Activated T-cell treated with anti-CD3 and anti-CD28 coated beads for 48 hours (primary cell): ENCODE data around the gene ZNHIT2.
"Not testable (repeated sequence)": the region's sequence is repeated elsewhere in the genome, so short reads cannot be mapped to it uniquely, and the experiment has no call there.

Source experiments
- DNase-seq: peaks from one replicate; pipeline ENCODE4 v3.0.0-alpha.2; 2020; ENCODE audit warnings: low read depth

The ZNHIT2 gene

GRCh38 chr11:65117206-65118096 lies at the start of gene ZNHIT2:
TSS of gene ZNHIT2 (minus strand) at chr11:65117701. CDS start at chr11:65117653, 48 bp downstream.
- DNase-seq: peak; percentile 100

DNA sequence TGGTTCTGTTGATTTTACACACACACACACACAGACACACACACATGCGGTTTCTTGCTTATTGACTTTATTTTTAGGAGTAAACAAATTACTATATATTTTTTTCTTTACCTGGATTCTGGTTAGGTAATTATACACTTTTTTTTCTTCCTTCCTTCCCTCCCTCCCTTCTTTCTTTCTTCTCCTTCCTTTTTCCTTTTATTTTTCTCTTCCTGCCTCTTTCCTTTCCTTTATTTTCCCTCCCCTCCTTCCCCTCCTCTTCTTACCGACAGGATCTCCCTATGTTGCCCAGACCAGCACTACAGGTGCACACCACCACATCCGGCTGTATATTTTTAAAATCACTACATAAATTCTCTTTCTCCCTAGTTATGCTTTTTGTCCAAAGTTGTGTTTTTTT lies 49.4 kb upstream of the ZNHIT2 start:
- DNase-seq: no peak

DNA sequence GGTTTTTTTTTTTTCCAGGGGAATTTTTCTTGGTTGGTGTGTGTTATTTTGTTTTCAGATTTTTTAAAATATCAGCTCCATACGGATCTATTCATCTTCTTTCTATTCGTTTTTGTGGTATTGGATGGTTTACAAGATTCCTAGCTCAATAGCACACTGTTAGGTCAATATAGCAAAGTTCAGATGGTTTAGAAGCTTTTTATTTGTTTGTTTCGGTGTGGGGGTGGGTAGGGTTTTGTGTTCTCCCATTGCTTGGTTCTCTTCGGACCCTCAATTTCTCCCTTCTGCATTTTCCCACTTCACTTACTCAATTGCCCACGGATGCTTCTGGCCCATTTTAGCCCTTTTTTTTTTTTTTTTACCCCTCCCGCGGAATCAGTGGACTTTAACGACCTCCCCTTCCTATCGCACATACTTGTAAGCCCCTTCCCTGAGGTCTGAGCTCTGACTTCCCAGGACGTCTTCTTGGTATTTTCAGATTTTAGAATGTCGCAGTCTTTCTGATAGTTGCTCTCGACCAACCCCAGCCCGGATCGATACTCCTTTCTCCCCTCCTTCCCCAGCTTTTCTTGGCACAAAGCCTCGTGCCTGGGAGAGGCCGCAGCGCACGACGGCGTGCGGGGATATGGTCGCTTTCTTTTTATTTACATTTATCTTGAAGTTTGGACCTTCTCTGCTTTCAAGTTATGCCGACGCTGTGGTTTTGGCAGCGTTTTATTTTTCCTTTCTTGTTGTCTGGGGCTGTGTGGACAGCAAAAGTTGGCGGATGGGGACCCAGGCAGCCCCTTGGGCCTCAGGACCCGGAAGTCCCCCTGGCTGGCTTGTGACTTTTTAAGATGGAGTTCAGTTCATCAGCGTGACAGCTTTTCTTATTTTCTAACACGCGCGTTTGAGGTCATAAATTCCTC lies 48.2 kb upstream of the ZNHIT2 start:
- DNase-seq: no peak

DNA sequence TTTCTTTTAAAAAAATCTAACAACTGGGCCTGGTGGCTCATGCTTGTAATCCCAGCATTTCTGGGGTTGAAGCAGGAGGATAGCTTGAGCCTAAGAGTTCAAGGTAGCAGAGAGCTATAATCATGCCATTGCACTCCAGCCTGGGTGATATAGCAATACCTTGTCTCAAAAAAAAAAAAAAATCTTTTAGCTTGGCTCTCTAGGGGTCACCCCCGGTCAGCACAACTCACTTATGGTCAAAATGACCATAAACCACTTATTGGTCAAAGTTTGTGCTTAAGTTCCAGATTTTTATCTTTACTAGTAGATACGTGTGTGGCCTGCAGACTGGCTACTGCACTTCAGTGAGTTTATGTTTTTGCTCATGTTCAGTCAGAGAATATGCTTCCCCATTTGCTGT lies 46.2 kb upstream of the ZNHIT2 start:
- no peak for DNase-seq

- no peak for DNase-seq
Observed at GRCh38 chr11:65160643-65161042, 43.1 kb upstream of the ZNHIT2 start.

- no peak for DNase-seq
Observed at GRCh38 chr11:65159012-65159411, 41.5 kb upstream of the ZNHIT2 start.

DNA sequence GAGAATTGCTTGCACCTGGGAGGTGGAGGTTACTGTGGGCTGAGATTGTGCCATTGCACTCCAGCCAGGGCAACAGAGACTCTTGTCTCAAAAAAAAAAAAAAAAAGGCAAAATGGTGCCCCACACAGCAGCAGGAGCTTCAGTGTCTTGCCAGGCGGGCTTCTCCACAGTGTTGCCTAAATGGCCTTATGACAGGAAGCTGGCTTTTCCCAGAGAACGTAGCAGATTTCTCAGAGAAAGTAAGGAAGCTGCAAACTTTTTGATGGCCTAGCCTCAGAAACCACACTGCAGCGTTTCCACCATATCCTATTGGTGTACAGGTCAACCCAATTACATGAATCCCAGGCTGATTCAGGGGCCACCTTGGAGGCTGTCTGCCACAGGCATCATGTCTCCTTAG lies 39.8 kb upstream of the ZNHIT2 start:
- DNase-seq: no peak

- DNase-seq: no peak
Observed at GRCh38 chr11:65156926-65157325, 39.4 kb upstream of the ZNHIT2 start.

GRCh38 chr11:65156256-65156655 lies 38.8 kb upstream of the ZNHIT2 start:
- DNase-seq: no peak

GRCh38 chr11:65152122-65152521 lies 34.6 kb upstream of the ZNHIT2 start:
- no peak for DNase-seq

DNA sequence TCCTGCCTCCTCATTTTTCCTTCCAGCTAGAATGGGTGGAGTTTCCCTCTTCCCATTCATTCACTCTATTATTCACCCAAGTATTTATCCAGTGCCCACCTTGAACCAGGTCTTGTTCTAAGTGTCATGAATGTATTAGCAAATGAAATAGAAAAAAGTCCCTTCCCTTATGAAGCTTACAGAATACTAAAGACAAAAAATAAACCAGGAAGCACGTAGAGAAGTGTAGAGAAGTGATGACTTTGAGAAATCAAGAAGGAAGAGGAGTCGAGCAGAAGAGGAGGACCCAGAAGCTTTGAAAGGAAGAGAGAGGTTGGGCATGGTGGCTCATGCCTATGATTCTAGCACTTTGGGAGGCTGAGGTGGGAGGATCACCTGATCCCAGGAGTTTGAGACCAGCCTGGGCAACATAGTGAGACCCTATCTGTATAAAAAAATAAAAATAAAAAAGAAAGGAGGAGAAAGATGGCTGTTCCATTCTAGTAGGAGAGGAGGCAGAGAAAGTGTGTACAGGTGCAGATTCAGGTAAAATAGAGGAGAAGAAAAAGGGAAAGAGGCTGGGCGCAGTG lies 33.9 kb upstream of the ZNHIT2 start:
- DNase-seq: no peak

GRCh38 chr11:65150509-65151299 lies 33.2 kb upstream of the ZNHIT2 start:
- DNase-seq: peak; percentile 40

- DNase-seq: not testable (repeated sequence)
Observed at GRCh38 chr11:65150131-65150508, 32.6 kb upstream of the ZNHIT2 start.

DNA sequence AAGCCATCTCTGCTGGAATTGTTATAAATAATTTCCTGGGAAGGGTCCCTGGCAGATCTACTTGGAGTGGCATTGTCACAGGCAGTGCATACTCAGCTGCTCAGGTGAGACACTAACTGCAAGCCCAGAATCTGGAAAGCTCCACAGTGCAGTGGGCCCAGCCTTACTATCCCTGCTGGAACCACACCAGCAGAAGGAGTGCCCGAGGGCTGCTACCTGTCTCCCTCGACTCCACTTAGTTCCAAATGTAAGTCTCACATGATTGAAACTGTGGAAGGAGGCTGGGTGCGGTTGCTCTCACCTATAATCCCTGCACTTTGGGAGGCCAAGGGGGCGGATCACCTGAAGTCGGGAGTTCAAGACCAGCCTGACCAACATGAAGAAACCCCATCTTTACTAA lies 31.2 kb upstream of the ZNHIT2 start:
- DNase-seq: no peak

DNA sequence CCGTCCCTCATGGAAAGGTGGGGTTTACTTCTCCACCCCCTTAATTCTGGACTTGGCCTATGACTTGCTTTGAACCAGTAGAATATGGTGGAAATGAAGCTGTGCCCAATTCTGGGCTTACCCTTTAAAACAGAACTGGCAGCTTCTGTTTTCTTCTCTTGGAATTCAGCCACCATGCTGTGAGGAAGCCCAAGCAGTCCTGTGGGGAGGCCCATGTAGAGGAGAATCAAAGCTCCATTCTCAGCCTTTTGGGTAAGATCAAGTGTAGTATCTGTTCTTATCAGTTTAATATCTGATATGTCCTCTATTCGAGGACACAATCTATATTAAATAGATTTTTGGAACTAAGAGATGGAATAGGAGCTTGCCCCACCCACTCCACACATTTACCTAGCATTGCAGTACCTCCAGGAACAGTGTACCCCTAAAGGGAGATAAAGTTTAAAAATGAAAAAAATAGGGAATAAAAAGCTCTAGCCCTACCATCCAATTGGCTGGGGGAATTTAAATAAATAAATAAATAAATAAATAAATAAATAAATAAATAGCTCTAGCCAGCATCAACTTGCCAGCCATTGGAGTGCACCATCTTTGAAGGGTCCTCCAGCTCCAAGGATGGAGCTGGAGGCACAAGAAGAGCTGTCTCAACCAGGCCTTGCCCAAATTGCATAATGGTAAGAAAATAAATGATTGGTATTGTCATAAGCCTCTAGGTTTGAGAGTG lies 30.0 kb upstream of the ZNHIT2 start:
- DNase-seq: no peak

GRCh38 chr11:65141896-65142494 lies 24.5 kb upstream of the ZNHIT2 start:
- DNase-seq: no peak

GRCh38 chr11:65136515-65137096 lies 19.1 kb upstream of the ZNHIT2 start:
- no peak for DNase-seq

DNA sequence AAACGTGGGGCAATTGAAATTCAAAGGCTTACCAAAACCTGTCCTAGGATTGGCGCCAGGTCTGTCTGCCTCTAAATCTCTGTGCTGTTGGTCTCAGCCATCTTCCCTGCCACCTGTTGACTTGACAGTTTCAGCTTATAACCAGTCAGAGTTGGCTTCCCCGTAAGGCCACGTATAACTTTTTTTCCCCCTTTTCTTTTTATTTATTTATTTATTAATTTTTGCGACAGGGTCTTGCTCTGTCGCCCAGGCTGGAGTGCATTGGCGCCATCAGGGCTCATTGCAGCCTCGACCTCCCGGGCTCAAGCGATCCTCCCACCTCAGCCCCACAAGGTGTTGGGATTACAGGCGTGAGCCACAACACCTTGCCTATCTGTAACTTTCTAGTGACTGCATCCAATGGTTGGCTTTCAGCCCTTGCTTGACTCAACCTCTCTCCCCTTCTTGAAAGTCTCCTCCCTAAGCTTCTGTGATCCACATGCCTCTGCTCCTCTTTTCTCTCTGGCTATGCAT lies 18.2 kb upstream of the ZNHIT2 start:
- DNase-seq: no peak

GRCh38 chr11:65134952-65135632 lies 17.6 kb upstream of the ZNHIT2 start:
- DNase-seq: peak; percentile 65
